Mesenteric fat pad (tissue), 1 donor: Measurements from ENCODE around the gene GSS. TPM values are rescaled to one million over a fixed set of nuclear protein-coding genes. Genes with fewer than 3 reads are reported as not detected.

Experiments
- DNase-seq: peaks from one replicate; pipeline ENCODE4 v3.0.0-alpha.2; 2020; ENCODE audit warnings: low spot score
- total RNA-seq: library from RNA; stranded (reverse); fragmentation: NEBNext Ultra II Directional; extraction: Animal tissue kit (Norgen Biotek cat#: 25700); gene quantifications from one replicate; pipeline ENCODE4 v1.2.1, GENCODE V29; 2021
- donor health status: DM: yes; HTN: yes; CAD: no.

GSS gene
- total RNA-seq, 1 donor from 2014 or later = 33.3 TPM

DNA sequence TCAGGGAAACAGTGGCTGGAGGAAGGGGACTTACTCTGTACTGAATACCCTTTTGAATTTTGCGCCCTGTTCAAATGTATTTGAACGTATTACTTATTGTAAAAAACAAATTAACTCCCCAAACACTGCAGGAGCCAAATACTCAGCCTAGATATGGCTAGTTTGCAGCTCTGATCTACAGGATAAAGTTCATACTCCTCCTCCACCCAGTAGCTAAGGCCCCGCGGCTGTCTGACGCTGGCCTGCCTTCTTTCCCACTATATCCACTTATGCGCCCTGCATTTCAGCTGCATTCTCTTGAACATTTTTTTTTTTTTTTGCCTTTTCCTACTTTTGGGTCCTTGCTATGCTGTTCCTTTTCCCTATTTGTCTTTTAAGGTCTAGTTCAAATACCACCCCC lies 6.5 kb downstream of the GSS start:
- no peak for DNase-seq

DNA sequence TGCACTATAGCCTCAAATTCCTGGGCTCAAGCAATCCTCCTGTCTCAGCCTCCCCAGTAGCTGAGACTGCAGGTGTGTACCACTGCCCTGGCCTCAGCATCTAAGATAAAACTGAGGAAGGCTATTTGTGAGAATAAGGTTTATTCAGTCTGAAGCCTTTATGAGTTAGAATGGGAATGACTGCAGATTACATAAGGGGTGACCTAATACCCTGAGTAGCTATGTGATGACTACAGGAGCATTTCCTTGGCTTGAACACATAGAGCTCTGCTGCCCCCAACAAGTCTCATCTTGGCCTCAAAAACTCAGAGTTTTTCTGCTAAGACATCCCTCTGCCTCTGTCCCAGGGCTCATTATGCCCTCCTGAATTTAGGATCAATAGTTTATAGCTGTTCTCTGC lies 7.6 kb downstream of the GSS start:
- DNase-seq = no peak

DNA sequence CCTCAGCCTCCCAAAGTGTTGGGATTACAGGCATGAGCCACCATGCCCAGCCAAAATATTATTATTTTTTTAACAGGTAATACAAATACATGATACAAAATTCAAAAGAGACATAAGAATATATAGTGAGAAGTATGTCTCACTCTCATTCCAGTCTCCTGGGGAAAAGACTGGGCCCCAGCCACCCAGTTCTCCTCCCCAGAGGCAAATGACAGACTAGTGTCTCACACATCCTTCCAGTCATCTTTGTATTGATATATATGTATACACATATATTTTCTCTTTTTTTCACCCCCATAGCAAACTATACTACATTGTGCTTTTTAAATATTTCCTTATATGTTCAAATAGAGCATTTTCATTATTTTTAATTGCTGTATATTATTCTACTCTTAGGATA lies 8.3 kb downstream of the GSS start:
- no peak for DNase-seq

DNA sequence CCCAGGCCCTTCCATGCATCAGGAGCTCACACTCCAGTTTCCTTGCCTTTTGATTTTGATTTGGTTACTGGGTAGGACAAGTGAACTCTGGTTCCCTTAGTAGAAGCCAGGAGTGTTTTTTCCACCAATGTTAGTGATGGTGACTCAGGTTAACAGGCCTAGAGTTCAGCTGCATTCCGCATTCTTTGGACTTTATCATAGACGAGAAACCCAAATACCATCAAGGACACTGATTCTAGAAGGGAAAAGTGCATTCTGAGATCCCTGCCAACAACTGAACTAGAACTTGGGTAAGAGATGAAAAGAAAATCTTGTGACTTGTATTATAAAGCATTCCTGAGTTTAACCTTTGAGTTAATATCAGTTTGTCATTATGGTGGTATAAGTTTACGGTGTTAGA lies 8.9 kb downstream of the GSS start:
- DNase-seq = no peak

DNA sequence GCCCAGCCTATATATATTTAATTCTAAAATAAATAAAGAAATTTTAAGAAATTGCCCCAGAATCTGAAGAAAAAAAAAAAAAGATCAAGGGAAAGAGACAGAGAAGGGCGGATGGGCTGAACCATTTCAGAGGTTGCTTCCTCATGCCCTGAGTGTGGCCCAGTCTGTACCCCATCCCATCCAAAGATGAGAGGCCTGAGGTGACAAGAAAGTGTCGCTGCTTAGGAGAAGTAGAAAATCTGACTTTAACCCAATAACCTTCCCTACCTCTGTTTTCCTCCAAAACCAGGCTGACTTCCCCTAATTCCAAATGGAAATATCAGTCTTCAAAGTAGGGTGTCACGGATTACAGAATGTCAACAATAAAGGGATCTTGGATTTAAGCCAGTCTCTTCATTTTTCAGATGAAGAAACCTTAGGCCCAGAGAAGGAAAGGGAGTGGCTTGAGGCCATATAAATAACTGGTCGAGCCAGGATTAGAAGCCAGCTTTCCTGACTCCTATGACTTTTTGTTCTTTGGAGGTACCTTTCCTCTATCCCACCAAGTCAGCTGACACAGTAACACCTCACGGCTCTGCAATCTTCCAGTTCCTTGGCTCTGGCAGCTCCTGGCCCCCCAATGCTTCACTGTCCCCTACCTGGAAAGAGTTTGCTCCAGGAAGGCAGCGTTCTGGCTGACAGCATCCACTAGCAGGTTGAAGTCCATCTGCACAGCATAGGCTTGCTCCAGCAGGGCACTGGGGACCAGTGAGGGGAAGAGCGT lies 10.1 kb downstream of the GSS start:
- DNase-seq = no peak

DNA sequence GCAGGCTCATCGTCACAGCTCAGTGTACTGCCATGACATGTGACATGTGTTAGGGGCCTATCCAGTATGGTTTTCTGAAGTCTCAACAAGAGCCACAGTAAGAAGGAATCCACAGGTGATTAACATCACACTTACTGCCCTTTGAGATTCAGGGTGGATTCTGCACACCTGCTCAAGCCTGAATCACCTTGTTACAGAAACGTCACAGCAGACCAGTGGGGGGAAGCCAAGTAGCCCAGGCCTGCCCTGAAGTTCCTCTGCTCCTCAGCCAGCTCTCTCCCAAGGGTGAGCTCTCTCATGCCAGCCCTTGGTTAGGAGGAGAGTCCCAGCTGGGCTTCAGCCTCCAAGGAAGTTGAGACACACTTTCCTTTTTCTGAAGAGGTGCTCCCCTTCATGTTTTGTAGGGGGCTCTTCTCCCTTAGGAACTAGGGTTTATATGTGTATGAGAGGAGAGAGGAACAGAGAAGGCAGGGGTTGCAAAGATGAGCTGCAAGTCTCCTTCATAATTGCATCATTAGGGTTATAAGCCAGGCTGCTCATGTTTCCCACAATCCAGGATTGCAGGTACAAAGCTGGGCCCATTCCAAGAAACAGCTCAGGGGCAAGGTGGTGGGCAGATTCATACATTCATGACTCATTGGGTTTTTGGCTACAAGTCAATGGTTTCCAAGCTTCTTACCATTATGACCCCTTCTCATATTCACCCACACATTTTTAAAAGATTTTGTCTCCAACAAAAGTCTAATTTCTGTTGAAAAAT lies 11.6 kb downstream of the GSS start:
- DNase-seq = no peak

DNA sequence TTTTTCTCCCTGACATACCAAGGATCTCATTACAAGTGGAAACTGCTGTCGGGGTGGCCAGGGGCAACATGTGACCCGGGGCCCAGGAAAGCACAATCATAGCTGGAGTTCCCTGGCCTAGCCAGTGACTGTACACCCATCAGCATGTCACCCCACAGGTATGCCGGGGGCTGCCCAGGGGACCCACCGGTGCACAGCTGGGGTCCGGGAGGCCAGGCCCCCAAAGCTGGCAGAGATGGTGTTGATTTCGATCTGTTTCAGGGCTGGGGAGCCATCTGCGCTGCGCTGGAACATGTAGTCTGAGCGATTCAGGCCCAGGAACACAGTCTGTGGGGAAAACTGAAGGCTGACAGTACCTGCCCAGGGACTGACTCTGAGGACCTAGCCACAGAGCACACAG lies 13.3 kb downstream of the GSS start:
- DNase-seq = no peak

DNA sequence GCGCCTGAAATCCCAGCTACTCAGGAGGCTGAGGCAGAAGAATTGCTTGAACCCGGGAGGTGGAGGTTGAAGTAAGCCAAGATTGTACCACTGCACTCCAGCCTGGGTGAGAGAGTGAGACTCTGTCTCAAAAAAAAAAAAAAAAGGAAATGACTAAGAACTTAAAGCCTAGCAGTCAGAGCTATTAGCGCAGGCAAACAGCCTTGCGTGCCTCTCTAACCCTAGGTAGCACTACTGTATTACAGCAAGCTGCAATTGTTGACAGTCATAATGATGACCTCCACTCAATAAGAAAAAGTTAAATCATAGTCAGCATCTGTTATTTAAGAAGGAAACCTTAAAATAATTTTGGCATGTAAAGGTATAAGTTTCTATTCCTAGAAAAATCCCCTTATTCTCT lies 14.4 kb downstream of the GSS start:
- no peak for DNase-seq

DNA sequence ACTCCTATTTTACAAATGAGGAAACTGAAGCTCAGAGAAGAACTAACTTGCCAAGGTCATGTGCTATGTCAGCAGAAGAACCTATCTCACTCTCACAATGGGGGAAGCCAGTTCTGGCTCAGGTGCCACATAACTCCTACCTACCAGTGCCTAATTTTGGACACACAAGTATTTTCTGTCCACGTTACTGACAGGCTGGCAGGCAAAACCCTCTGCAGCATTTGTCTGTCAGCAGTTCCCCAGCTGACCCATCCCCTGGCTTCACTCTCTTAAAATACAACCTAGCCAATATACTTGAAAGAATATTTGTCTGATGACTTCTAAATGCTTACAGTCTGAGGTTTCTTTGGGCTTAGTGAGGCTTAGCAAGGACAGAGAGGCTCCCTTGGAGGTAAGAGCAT lies 15.5 kb downstream of the GSS start:
- DNase-seq = no peak

DNA sequence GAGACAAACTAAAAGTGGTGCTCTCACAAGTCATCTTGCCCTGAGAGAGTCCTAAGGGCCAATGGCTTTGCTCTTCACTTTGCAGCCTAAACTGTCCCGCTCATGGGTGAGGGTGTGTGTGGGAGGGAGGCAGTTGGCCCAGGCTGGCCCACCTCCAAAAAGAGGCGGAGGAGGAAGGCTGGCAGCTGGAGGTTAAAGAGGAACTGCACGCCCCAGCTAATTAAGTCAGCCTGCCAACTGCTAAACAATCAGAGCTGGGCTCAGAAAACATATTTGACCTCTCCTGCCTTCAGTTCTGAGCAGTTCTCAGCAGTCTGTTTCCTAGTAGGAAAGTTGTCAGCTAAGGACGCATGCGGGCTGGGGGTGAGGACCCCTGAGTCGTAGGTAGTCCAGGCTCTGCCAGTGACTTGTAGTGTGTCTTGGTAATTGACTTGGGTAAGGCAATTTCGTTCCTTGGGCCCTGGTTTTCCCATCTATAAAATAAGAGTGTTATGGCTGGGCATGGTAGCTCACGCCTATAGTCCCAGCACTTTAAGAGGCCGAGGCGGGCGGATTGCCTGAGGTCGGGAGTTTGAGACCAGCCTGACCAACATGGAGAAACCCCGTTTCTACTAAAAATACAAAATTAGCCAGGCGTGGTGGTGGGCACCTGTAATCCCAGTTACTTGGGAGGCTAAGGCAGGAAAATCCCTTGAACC lies 17.0 kb downstream of the GSS start:
- no peak for DNase-seq

DNA sequence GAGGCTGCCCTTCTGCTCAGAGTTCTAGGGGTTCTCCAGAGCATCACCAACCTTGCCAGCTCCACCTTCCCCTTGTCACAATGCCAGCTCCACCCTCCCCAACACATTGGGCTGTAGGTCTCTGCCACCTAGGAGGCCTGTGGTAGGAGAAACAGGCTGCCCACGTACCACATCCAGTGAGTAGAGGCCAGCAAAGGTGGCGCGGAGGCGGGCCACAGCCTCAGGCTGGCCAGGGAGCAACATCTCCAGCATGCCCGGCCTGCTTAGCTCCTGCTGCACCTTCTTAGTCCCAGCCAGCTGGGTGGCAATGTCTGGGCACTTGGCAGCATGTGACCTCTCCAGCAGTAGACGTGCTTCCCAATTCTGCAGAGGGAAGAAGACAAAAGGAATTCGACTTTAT lies 23.8 kb downstream of the GSS start:
- DNase-seq = no peak

DNA sequence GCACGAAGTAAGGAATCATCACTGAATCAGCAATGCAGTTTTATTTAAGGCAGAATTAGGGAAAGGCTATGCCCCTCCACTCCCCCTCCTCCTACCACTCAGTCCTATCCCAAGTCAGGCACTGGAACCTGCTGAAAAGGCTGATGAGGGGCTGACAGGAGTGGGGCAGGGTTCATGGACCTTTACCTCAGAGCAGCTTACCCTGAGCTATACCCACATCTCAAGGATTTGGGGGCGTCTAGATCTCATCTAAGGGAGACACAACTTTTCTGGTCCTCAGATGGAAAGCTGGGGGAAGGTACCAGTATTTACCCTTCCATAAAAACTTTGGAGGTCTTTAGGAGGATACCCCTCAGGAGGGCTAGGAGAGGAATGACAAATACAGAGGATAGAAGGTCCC lies 27.2 kb downstream of the GSS start:
- DNase-seq = no peak

DNA sequence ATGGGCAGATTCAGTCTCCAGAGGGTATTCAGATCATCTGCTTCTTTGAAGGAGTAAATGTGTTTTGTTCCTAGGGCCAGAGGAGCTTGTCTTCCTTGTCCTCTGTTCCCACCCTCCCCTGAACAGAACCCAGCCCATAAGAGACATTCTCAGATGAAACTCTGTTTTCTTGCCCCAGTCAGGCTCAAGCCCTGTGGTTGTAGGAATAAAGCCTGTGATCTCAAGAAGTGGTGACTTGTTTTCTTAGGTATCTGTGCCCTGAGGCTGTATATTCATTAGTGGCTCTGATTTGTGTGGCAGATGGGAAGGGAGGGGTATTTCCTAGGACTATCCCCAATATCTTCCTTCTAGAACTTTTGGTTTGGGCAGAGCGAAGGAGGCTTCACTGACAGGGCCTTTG lies 27.9 kb downstream of the GSS start:
- DNase-seq = no peak

DNA sequence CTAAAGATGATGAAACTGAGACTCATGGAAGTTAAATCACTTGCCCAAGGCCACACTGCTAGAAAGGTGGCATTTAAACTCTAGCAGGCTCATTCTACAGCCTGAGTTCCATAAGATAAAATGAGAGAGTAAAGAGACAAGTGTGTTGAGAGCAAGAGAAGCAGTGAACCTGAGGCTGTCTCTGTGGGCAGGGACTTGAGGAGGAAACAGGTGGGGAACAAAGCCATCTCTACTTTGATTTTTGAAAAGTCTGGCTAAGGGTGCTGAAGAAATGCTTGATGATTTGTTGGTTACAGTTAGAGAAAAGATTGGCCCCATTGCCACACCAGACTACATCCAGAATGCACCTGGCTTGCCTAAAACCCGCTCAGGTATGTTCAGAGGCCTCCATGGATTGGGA lies 29.0 kb downstream of the GSS start:
- no peak for DNase-seq

DNA sequence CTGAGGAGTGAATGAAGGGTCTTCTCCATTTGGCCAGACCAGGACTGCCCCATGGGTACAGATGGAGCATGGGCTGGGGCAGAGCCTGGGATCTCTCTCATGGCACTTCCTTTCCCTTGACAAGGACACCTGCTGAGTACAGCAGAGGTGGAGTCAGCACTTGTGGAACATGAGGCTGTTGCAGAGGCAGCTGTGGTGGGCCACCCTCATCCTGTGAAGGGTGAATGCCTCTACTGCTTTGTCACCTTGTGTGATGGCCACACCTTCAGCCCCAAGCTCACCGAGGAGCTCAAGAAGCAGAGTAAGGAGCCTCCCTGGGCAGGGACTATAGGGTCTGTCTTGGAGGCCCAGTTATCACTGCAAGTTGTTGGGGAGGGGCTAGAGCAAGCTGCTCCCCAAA lies 29.6 kb downstream of the GSS start:
- no peak for DNase-seq

DNA sequence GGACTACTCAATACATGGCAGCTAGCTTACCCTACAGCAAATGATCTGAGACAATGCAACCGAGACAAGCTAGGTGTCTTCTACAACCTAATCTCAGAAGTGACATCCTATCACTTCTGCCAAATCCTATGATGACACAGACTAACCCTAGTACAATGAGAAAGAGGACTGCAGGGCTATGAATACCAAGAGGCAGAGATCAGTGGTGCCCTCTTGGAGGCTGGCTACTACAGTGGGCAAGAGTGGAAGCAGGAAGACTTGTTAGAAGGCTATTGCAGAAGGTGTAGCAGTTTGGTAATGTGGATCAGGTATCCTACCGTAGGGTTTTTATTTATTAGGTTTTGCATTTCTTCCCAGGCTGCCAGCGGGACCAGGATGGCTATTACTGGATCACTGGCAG lies 30.3 kb downstream of the GSS start:
- DNase-seq = no peak

DNA sequence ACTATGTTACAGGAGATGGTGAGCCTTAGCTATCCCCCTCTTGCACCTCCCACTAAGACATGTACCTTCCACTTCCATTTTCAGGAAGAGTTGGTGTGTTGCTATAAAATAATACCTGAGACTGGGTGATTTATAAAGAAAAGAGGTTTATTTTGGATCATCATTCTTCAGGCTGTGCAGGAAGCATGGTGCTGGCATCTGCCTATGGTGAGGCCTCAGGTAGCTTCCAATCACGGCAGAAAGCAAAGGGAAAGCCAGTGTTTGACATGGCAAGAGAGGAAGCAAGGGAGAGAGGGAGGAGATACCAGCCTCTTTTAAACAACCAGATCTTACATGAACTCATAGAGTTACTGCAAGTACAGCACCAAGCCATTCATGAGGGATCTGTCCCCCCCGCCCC lies 32.2 kb downstream of the GSS start:
- DNase-seq = no peak

DNA sequence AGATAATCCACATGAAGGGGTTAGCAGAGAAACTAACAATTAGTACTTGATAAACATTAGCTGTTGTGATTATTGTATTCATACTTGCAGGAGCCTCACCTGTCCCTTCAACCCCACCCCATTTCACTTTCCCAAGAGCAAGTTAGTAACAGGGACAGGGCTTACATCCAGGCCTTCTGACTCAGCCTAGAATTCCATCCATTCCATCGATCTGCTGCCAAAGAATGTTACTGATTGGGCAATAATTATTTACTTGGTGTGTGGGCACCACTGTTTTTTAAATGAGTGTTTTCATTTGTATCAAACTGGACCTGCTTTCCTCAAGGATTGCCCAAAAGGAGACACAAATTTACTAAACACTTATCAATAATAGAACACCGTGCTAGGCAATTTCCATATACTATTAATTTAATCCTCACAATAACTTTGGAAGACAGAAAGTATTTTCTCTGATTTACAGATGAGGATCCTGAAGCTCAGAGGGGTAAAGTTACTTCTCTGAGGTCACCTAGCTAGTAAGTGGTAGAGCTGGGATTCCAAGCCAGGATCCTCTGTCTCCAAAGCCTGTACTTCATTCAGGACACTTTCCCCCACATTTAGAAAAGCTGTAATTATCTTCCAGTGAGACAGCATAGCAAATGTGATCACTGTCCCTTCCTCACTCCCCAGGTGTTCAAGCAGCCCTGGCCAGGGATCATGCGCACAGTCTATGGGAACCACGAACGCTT lies 32.8 kb downstream of the GSS start:
- DNase-seq = no peak

DNA sequence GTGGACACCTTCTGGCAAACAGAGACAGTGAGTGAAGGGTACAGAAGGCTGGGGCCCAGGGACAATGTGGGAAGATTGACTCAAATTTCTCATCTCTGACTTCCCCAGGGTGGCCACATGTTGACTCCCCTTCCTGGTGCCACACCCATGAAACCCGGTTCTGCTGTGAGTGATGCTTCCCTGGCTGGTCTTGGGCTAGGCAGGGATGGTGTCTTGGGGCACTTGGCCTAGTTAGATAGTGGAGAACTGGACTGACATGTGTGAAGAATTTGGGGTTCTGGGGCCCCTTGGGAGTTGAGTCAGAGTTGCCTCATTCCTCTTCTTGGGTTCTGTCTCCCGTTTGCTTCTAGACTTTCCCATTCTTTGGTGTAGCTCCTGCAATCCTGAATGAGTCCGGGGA lies 34.2 kb downstream of the GSS start:
- DNase-seq = no peak

DNA sequence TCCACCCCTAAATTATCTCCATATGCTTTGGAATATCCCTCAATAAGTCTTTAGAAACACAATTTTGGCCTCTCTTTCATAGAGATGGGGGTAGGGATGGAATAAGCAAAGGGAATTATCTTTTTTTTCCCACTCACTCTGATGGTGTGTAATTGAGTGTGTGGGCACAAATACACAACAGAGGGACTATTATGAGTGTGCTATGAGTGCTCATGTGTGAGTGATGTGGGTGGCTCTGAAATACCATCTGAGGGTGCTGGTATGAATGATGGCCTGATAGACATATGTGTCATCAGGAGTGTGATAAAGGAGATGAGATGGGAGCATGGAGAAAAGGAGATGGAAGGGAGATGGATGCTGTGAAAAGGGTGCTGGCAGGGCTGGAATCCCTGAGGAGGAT lies 35.6 kb downstream of the GSS start:
- DNase-seq = no peak

DNA sequence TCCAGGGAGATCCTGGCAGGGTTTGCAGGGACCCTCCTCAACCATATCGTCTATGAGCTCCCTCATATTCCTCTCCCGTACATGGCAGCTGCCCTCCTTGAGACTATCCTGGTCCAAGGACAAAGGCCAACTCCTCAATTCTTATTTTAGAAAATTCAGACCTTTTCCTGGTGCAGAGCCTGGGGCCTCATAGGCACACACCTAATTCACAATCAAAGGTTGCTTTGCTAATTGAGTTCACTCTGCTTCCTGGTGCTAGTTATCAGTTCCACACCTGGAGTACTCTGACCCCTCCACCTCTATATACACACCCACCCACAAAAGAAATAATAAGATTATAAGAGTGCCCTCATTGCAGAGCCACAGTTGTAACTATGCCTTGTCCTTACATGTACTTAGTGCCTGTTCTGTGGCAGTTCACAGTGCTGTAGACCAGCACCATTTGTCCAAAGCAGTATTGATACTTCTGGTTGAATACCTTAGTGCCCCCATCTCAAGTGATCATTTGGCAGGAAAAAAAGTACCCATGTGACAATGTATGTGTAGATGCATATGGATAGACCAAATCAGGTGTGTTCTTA lies 38.7 kb downstream of the GSS start:
- DNase-seq = no peak
